ENCODE data around the gene ANKS1B. TPM values are rescaled to one million over a fixed set of nuclear protein-coding genes. Genes with fewer than 3 reads are reported as not detected.
"Not testable (repeated sequence)": the region's sequence is repeated elsewhere in the genome, so short reads cannot be mapped to it uniquely, and the experiment has no call there.

The ANKS1B gene
- total RNA-seq, 4 donors from 2014 or later = 34.5 to 81.9 (median 71.1) TPM

DNA sequence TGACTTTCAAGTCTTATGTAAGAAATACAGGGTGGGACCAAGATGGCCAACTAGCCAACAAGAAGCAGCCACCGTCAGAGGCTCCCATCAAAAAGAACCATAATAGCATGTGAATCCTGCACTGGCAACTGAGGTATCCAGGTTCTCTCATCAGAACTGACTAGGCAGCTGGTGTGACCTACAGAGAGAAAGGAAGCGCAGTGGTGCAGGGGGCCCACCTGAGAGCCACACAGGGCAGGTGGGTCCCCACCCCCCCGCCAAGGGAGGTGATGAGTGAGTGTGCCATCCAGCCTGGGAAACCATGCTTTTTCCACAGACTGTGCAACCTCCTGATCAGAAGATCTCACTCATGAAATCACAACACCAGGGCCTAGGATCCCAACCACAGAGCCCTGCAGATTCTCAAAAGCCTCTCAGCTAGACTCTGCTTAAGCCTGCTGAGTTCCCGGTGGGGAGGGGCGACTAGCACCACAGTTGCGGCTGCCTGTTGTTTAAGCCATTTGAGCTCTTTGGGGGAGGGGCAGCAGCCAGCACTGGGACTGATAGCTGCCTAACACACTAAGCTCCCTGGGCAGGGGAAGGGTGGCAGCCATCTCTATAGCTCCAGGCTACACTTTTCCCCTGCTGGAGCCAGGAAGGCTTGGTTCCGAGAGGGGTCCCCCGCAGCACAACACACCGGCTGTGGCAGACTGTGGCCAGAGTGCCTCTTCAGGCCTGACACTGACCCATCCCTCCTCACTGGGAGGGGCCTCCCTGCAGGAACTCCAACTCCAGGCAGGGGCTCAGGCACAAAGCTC lies 261.8 kb downstream of the ANKS1B start:
- Histone ChIP-seq H3K36me3 (no peaks in the 10 kb centered on the region), H3K27me3 (no peaks in the 10 kb centered on the region), H3K27ac (no peak overlapping the region), H3K9me3 (no peaks in the 10 kb centered on the region), H3K4me1 (no peaks in the 10 kb centered on the region), H3K4me3 (replicated peaks in 1 of 3) (no peak overlapping the region)
- TF ChIP-seq, protein P1, sequence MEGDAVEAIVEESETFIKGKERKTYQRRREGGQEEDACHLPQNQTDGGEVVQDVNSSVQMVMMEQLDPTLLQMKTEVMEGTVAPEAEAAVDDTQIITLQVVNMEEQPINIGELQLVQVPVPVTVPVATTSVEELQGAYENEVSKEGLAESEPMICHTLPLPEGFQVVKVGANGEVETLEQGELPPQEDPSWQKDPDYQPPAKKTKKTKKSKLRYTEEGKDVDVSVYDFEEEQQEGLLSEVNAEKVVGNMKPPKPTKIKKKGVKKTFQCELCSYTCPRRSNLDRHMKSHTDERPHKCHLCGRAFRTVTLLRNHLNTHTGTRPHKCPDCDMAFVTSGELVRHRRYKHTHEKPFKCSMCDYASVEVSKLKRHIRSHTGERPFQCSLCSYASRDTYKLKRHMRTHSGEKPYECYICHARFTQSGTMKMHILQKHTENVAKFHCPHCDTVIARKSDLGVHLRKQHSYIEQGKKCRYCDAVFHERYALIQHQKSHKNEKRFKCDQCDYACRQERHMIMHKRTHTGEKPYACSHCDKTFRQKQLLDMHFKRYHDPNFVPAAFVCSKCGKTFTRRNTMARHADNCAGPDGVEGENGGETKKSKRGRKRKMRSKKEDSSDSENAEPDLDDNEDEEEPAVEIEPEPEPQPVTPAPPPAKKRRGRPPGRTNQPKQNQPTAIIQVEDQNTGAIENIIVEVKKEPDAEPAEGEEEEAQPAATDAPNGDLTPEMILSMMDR (IDR thresholded peaks at IDR 0.05) = no peak
- no peak for TF ChIP-seq POLR2A (IDR thresholded peaks at IDR 0.05)
- 83 to 88% methylated on average over 6 of the region's 9 CpGs for WGBS, 2 donors
- intact Hi-C loops (cut with DNase I) = no loop called here
- no peak for DNase-seq

GRCh38 chr12:99721715-99722275 lies 262.9 kb downstream of the ANKS1B start:
- 38 to 68% methylated on average over 2 of the region's 2 CpGs for WGBS, 2 donors
- Histone ChIP-seq H3K4me3 (replicated peaks in 1 of 3) (no peak overlapping the region), H3K27me3 (no peaks in the 10 kb centered on the region), H3K4me1 (no peaks in the 10 kb centered on the region), H3K36me3 (no peaks in the 10 kb centered on the region), H3K27ac (no peak overlapping the region), H3K9me3 (no peaks in the 10 kb centered on the region)
- intact Hi-C loops (cut with DNase I) = no loop called here
- no peak for DNase-seq
- TF ChIP-seq POLR2A (IDR thresholded peaks at IDR 0.05) = no peak
- TF ChIP-seq, protein P1 (IDR thresholded peaks at IDR 0.05) = no peak

DNA sequence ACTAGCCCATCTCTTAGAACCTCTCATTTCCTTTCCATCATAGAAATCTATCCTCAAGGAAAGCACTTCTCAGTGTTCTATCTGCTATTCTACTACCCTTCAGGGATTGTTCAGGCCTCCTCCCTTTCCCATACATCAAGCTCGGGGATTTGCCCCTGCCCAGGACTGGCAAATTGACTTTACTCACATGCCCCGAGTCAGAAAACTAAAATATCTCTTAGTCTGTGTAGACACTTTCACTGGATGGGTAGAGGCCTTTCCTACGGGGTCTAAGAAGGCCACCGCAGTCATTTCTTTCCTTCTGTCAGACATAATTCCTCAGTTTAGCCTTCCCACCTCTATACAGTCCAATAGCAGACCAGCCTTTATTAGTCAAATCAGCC lies 264.7 kb downstream of the ANKS1B start:
- H3K4me1 ChIP-seq; H3K27ac ChIP-seq; H3K4me3 ChIP-seq (replicated peaks in 1 of 3); intact Hi-C loops (cut with DNase I); H3K27me3 ChIP-seq; H3K9me3 ChIP-seq; H3K36me3 ChIP-seq; DNase-seq: not testable (repeated sequence)
- WGBS, 2 donors = 90 to 92% methylated on average over 4 of the region's 4 CpGs

DNA sequence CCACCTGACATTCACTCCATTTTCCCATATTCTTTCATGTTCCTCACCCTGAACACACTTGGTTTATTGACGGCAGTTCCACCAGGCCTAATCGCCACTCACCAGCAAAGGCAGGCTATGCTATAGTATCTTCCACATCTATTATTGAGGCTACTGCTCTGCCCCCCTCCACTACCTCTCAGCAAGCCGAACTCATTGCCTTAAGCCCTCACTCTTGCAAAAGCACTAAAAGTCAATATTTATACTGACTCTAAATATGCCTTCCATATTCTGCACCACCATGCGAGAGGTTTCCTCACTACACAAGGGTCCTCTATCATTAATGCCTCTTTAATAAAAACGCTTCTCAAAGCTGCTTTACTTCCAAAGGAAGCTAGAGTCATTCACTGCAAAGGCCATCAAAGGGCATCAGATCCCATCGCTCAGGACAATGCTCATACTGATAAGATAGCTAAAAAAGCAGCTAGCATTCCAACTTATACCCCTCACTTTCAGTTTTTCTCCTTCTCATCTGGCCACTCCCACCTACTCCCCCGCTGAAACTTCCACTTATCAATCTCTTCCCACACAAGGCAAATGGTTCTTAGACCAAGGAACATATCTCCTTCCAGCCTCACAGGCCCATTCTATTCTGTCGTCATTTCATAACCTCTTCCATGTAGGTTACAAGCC lies 265.2 kb downstream of the ANKS1B start:
- H3K4me1 ChIP-seq; H3K36me3 ChIP-seq; H3K4me3 ChIP-seq (replicated peaks in 1 of 3); DNase-seq; intact Hi-C loops (cut with DNase I); H3K27me3 ChIP-seq; H3K9me3 ChIP-seq; H3K27ac ChIP-seq: not testable (repeated sequence)
- WGBS, 2 donors = 85 to 87% methylated on average over 8 of the region's 8 CpGs

- 87 to 92% methylated on average over 16 of the region's 16 CpGs for WGBS, 2 donors
- H3K27ac ChIP-seq; H3K36me3 ChIP-seq; H3K4me3 ChIP-seq (replicated peaks in 1 of 3); H3K27me3 ChIP-seq; intact Hi-C loops (cut with DNase I); H3K9me3 ChIP-seq; DNase-seq; H3K4me1 ChIP-seq: not testable (repeated sequence)
Observed at GRCh38 chr12:99715841-99716510, 268.8 kb downstream of the ANKS1B start.

GRCh38 chr12:99714921-99715320 lies 269.8 kb downstream of the ANKS1B start:
- H3K36me3 ChIP-seq; H3K9me3 ChIP-seq; intact Hi-C loops (cut with DNase I); H3K27me3 ChIP-seq; H3K4me3 ChIP-seq (replicated peaks in 1 of 3); DNase-seq; H3K4me1 ChIP-seq; H3K27ac ChIP-seq: not testable (repeated sequence)
- 93% methylated on average over 4 of the region's 4 CpGs for WGBS, 2 donors

Data from thyroid gland (tissue), 4 donors.